ENCODE data around the gene NR1I3.
"Not testable (repeated sequence)": the region's sequence is repeated elsewhere in the genome, so short reads cannot be mapped to it uniquely, and the experiment has no call there.

NR1I3 gene

GRCh38 chr1:161265305-161265704 lies 27.3 kb upstream of the NR1I3 start:
- H3K27ac ChIP-seq (ENCODE audit: insufficient read depth, low read depth, low read length, poor library complexity, severe bottlenecking): no peak overlapping the region
- no peak overlapping the region for H3K4me3 ChIP-seq (ENCODE audit: insufficient read depth, low read depth, low read length)
- H3K4me1 ChIP-seq (ENCODE audit: control insufficient read depth, insufficient read depth, low read length): peaks cover 4% of the 10 kb centered on the region
- 85 to 88% methylated on average over 5 of the region's 5 CpGs for WGBS, 2 experiments
- H3K27me3 ChIP-seq (ENCODE audit: control insufficient read depth, insufficient read depth, low read length, poor library complexity, severe bottlenecking): peaks cover 12% of the 10 kb centered on the region
- H3K9me3 ChIP-seq (ENCODE audit: control insufficient read depth, low read length): no peaks in the 10 kb centered on the region
- no peaks in the 10 kb centered on the region for H3K36me3 ChIP-seq (ENCODE audit: control insufficient read depth, insufficient read depth, low read length)

GRCh38 chr1:161261261-161262235 lies 23.5 kb upstream of the NR1I3 start:
- WGBS, 2 experiments: 75 to 89% methylated on average over 11 of the region's 12 CpGs

GRCh38 chr1:161260376-161261260 lies 22.6 kb upstream of the NR1I3 start:
- Histone ChIP-seq H3K27me3 (ENCODE audit: control insufficient read depth, insufficient read depth, low read length, poor library complexity, severe bottlenecking) (peaks cover 42% of the 10 kb centered on the region), H3K4me1 (ENCODE audit: control insufficient read depth, insufficient read depth, low read length) (peaks cover 6% of the 10 kb centered on the region), H3K27ac (ENCODE audit: insufficient read depth, low read depth, low read length, poor library complexity, severe bottlenecking) (no peak overlapping the region), H3K36me3 (ENCODE audit: control insufficient read depth, insufficient read depth, low read length) (no peaks in the 10 kb centered on the region), H3K4me3 (ENCODE audit: insufficient read depth, low read depth, low read length) (no peak overlapping the region), H3K9me3 (ENCODE audit: control insufficient read depth, low read length) (peaks cover 4% of the 10 kb centered on the region)
- 71 to 74% methylated on average over 7 to 9 of the region's 9 CpGs for WGBS, 2 experiments

More at GRCh38 chr1:161261261-161262235, 23.5 kb upstream of the NR1I3 start:
- Histone ChIP-seq H3K4me1 (ENCODE audit: control insufficient read depth, insufficient read depth, low read length) (peaks cover 7% of the 10 kb centered on the region), H3K27ac (ENCODE audit: insufficient read depth, low read depth, low read length, poor library complexity, severe bottlenecking) (no peak overlapping the region), H3K36me3 (ENCODE audit: control insufficient read depth, insufficient read depth, low read length) (no peaks in the 10 kb centered on the region), H3K4me3 (ENCODE audit: insufficient read depth, low read depth, low read length) (no peak overlapping the region), H3K27me3 (ENCODE audit: control insufficient read depth, insufficient read depth, low read length, poor library complexity, severe bottlenecking) (peaks cover 42% of the 10 kb centered on the region), H3K9me3 (ENCODE audit: control insufficient read depth, low read length) (peaks cover 4% of the 10 kb centered on the region)

GRCh38 chr1:161259765-161260164 lies 21.8 kb upstream of the NR1I3 start:
- Histone ChIP-seq H3K27ac (ENCODE audit: insufficient read depth, low read depth, low read length, poor library complexity, severe bottlenecking) (no peak overlapping the region), H3K9me3 (ENCODE audit: control insufficient read depth, low read length) (peaks cover 4% of the 10 kb centered on the region), H3K36me3 (ENCODE audit: control insufficient read depth, insufficient read depth, low read length) (no peaks in the 10 kb centered on the region), H3K27me3 (ENCODE audit: control insufficient read depth, insufficient read depth, low read length, poor library complexity, severe bottlenecking) (peaks cover 42% of the 10 kb centered on the region), H3K4me1 (ENCODE audit: control insufficient read depth, insufficient read depth, low read length) (peaks cover 6% of the 10 kb centered on the region), H3K4me3 (ENCODE audit: insufficient read depth, low read depth, low read length) (no peak overlapping the region)
- 67 to 80% methylated on average over 1 of the region's 1 CpG for WGBS, 2 experiments

GRCh38 chr1:161259345-161259702 lies 21.3 kb upstream of the NR1I3 start:
- WGBS, 2 experiments: 41 to 44% methylated on average over 6 of the region's 6 CpGs
- Histone ChIP-seq H3K9me3 (ENCODE audit: control insufficient read depth, low read length) (peaks cover 4% of the 10 kb centered on the region), H3K27me3 (ENCODE audit: control insufficient read depth, insufficient read depth, low read length, poor library complexity, severe bottlenecking) (peaks cover 42% of the 10 kb centered on the region), H3K27ac (ENCODE audit: insufficient read depth, low read depth, low read length, poor library complexity, severe bottlenecking) (no peak overlapping the region), H3K4me3 (ENCODE audit: insufficient read depth, low read depth, low read length) (no peak overlapping the region), H3K36me3 (ENCODE audit: control insufficient read depth, insufficient read depth, low read length) (no peaks in the 10 kb centered on the region), H3K4me1 (ENCODE audit: control insufficient read depth, insufficient read depth, low read length) (peaks cover 6% of the 10 kb centered on the region)

- H3K4me1 ChIP-seq (ENCODE audit: control insufficient read depth, insufficient read depth, low read length): peaks cover 6% of the 10 kb centered on the region
- peak within 1 kb of the TSS; percentile 26 for H3K4me3 ChIP-seq (ENCODE audit: insufficient read depth, low read depth, low read length)
- peaks cover 42% of the 10 kb centered on the region for H3K27me3 ChIP-seq (ENCODE audit: control insufficient read depth, insufficient read depth, low read length, poor library complexity, severe bottlenecking)
- H3K9me3 ChIP-seq (ENCODE audit: control insufficient read depth, low read length): peaks cover 4% of the 10 kb centered on the region
- no peaks in the 10 kb centered on the region for H3K36me3 ChIP-seq (ENCODE audit: control insufficient read depth, insufficient read depth, low read length)
- 2 to 3% methylated on average over 62 of the region's 62 CpGs for WGBS, 2 experiments
- no peak within 1 kb of the TSS for H3K27ac ChIP-seq (ENCODE audit: insufficient read depth, low read depth, low read length, poor library complexity, severe bottlenecking)
Measured at GRCh38 chr1:161258439-161259344, 20.7 kb upstream of the NR1I3 start, which contains the start of gene PCP4L1. Gene PCP4L1 (plus strand): TSS chr1:161258745. CDS start chr1:161258975, 230 bp downstream.

GRCh38 chr1:161257109-161257508 lies 19.1 kb upstream of the NR1I3 start:
- H3K9me3 ChIP-seq (ENCODE audit: control insufficient read depth, low read length); H3K4me3 ChIP-seq (ENCODE audit: insufficient read depth, low read depth, low read length); H3K36me3 ChIP-seq (ENCODE audit: control insufficient read depth, insufficient read depth, low read length); H3K27ac ChIP-seq (ENCODE audit: insufficient read depth, low read depth, low read length, poor library complexity, severe bottlenecking); H3K4me1 ChIP-seq (ENCODE audit: control insufficient read depth, insufficient read depth, low read length): not testable (repeated sequence)
- peaks cover 42% of the 10 kb centered on the region for H3K27me3 ChIP-seq (ENCODE audit: control insufficient read depth, insufficient read depth, low read length, poor library complexity, severe bottlenecking)
- WGBS, 2 experiments: 95 to 96% methylated on average over 5 of the region's 5 CpGs

GRCh38 chr1:161255955-161256520 lies 18.0 kb upstream of the NR1I3 start:
- H3K4me1 ChIP-seq (ENCODE audit: control insufficient read depth, insufficient read depth, low read length); H3K36me3 ChIP-seq (ENCODE audit: control insufficient read depth, insufficient read depth, low read length); H3K9me3 ChIP-seq (ENCODE audit: control insufficient read depth, low read length); H3K4me3 ChIP-seq (ENCODE audit: insufficient read depth, low read depth, low read length); H3K27ac ChIP-seq (ENCODE audit: insufficient read depth, low read depth, low read length, poor library complexity, severe bottlenecking): not testable (repeated sequence)
- 93% methylated on average over 3 to 4 of the region's 4 CpGs for WGBS, 2 experiments
- H3K27me3 ChIP-seq (ENCODE audit: control insufficient read depth, insufficient read depth, low read length, poor library complexity, severe bottlenecking): peaks cover 38% of the 10 kb centered on the region

- H3K27me3 ChIP-seq (ENCODE audit: control insufficient read depth, insufficient read depth, low read length, poor library complexity, severe bottlenecking): peaks cover 30% of the 10 kb centered on the region
- not testable (repeated sequence) for H3K4me3 ChIP-seq (ENCODE audit: insufficient read depth, low read depth, low read length); H3K4me1 ChIP-seq (ENCODE audit: control insufficient read depth, insufficient read depth, low read length); H3K9me3 ChIP-seq (ENCODE audit: control insufficient read depth, low read length); H3K27ac ChIP-seq (ENCODE audit: insufficient read depth, low read depth, low read length, poor library complexity, severe bottlenecking); H3K36me3 ChIP-seq (ENCODE audit: control insufficient read depth, insufficient read depth, low read length)
- 87 to 95% methylated on average over 5 of the region's 5 CpGs for WGBS, 2 experiments
Measured at GRCh38 chr1:161255302-161255701, 17.3 kb upstream of the NR1I3 start.

Measured in ectodermal cell (in vitro differentiated cells).